GM12801 (cell line): ENCODE measurements around the gene IFT80.

Source experiments
- TF ChIP-seq, protein P1 (sequence below): IDR thresholded peaks from one replicate; pipeline ENCODE4 v1.5.1; 2011; ENCODE audit warnings: control low read depth; ENCODE audit not compliant: insufficient read length; ENCODE audit errors: extremely low read depth

The IFT80 gene

GRCh38 chr3:160210341-160210740 is 188.7 kb downstream of the IFT80 start:
- TF ChIP-seq, protein P1, sequence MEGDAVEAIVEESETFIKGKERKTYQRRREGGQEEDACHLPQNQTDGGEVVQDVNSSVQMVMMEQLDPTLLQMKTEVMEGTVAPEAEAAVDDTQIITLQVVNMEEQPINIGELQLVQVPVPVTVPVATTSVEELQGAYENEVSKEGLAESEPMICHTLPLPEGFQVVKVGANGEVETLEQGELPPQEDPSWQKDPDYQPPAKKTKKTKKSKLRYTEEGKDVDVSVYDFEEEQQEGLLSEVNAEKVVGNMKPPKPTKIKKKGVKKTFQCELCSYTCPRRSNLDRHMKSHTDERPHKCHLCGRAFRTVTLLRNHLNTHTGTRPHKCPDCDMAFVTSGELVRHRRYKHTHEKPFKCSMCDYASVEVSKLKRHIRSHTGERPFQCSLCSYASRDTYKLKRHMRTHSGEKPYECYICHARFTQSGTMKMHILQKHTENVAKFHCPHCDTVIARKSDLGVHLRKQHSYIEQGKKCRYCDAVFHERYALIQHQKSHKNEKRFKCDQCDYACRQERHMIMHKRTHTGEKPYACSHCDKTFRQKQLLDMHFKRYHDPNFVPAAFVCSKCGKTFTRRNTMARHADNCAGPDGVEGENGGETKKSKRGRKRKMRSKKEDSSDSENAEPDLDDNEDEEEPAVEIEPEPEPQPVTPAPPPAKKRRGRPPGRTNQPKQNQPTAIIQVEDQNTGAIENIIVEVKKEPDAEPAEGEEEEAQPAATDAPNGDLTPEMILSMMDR = no peak
